GM21529 (cell line): ENCODE measurements around the gene CC2D2A.
A peak's percentile ranks its signal among the peaks of the same experiment; 100 is the strongest.

Experiments
- ATAC-seq: cut with Tn5 transposase; IDR thresholded peaks from one replicate; pipeline ENCODE4 v1.9.1; 2021; ENCODE audit not compliant: unreplicated experiment

The CC2D2A gene

DNA sequence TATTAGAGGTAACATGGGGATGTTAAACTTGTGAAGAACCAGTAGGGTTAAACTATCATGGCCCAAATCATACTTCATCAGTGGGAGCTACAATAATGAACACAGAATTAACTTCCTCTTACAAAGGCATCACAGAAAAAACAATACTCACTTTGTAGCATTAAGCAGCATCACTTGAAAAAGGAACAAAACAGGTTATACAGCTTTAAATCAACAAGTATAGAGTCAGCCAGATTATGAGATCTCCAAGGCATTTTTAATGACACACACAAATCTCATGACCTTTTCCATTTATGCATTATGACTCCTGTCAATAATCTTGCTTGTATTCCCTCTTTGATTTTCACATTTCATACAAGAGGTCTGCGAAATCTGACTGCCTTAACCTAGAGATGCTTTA lies 167.1 kb downstream of the CC2D2A start:
- ATAC-seq = no peak

DNA sequence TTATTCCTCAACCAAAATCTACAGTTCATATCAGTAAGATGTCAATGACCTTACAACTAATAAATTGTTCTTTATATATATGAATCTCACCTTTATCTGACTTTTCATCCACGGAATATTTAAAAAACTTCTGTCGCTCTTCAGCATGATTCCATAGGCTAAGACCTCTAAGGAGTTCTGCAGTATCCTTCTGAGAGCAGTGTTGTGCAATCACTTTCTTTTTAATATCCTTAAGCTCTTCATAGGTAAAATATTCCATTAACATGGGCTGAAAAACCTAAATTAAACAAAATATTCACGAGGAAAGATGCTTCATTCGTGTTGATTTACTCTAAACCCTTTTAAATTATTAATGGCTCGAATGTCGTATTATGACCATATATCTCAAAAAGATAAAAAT lies 168.7 kb downstream of the CC2D2A start:
- ATAC-seq = no peak

DNA sequence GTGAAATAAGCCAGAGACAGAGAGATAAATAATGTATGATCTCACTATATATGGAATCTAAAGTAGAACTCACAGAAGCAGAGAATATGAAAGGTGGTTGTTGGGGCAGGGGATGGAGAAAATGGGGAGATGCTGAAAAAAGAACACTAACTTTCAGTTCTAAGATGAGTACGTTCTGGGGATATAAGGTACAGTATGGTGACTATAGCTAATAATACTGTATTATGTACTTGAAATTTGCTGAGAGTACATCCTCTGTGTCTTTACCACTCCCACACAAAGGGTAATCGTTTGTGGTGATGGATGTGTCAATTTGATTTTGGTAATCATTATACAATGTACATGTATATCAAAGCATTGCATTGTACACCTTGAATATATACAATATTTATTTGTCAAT lies 178.9 kb downstream of the CC2D2A start:
- peak; percentile 45 for ATAC-seq

DNA sequence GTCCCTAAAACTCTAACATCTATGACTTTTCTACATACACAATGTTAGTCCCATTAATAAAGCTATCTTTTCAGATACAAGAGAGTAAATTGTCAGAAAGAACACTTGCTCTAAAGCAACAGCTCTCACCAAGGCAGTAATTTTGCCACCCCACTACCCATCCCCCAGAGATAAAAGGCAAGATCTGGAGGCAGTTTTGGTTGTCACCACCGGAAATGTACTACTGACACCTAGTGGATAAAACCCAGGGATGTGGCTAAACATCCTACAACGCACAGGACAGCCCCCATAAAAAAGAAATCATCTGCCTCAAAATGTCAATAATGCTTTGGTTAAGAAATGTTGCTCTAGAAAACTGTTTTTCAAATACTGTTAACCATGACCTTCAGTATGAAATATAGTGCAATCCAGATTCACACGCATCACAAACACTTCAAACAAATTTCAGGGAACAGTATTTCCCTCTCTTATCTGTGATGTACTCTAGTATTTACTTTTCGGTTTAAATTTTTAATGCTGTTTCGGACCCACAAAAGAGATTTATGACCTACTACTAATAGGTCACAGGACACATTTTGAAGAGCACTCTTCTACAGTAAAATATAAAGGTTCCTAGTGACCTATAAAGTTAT lies 180.3 kb downstream of the CC2D2A start:
- peak; percentile 45 for ATAC-seq
